CD4-positive, alpha-beta T cell treated with Interleukin-15 for 1 hour (primary cell): Measurements from ENCODE around the gene BTN3A1.
"Not testable (repeated sequence)": the region's sequence is repeated elsewhere in the genome, so short reads cannot be mapped to it uniquely, and the experiment has no call there.

ENCODE experiments used
- DNase-seq: peaks from one replicate; pipeline ENCODE4 v3.0.0-alpha.2; 2020

BTN3A1 gene

GRCh38 chr6:26415791-26416190 is 13.7 kb downstream of the BTN3A1 start:
- DNase-seq, result no peak

GRCh38 chr6:26416288-26416687 is 14.2 kb downstream of the BTN3A1 start:
- no peak for DNase-seq

- DNase-seq, result not testable (repeated sequence)
Measured at GRCh38 chr6:26418077-26418476, 16.0 kb downstream of the BTN3A1 start.

GRCh38 chr6:26418795-26419194 is 16.7 kb downstream of the BTN3A1 start:
- not testable (repeated sequence) for DNase-seq

- no peak for DNase-seq
Measured at GRCh38 chr6:26420688-26421171, 18.7 kb downstream of the BTN3A1 start.

- DNase-seq, result peak; percentile 48
Measured at GRCh38 chr6:26421259-26422144, 19.4 kb downstream of the BTN3A1 start.

- DNase-seq, result no peak
Measured at GRCh38 chr6:26422329-26422728, 20.3 kb downstream of the BTN3A1 start.

- no peak for DNase-seq
Measured at GRCh38 chr6:26426691-26427450, 24.8 kb downstream of the BTN3A1 start.

GRCh38 chr6:26427451-26427809 is 25.4 kb downstream of the BTN3A1 start:
- DNase-seq, result no peak

GRCh38 chr6:26428206-26428605 is 26.1 kb downstream of the BTN3A1 start:
- DNase-seq, result no peak

GRCh38 chr6:26430787-26431186 is 28.7 kb downstream of the BTN3A1 start:
- DNase-seq, result no peak

GRCh38 chr6:26431258-26432172 is 29.4 kb downstream of the BTN3A1 start:
- DNase-seq, result no peak

- no peak for DNase-seq
Measured at GRCh38 chr6:26432627-26433201, 30.6 kb downstream of the BTN3A1 start.

- DNase-seq, result not testable (repeated sequence)
Measured at GRCh38 chr6:26433680-26434079, 31.6 kb downstream of the BTN3A1 start.

GRCh38 chr6:26436018-26436417 is 33.9 kb downstream of the BTN3A1 start:
- DNase-seq, result no peak

- DNase-seq, result no peak
Measured at GRCh38 chr6:26437550-26437949, 35.5 kb downstream of the BTN3A1 start.

GRCh38 chr6:26438000-26438399 is 35.9 kb downstream of the BTN3A1 start:
- no peak for DNase-seq

GRCh38 chr6:26439151-26440125 is 37.4 kb downstream of the BTN3A1 start:
- DNase-seq, result no peak

GRCh38 chr6:26440977-26441358 is 38.9 kb downstream of the BTN3A1 start:
- no peak for DNase-seq

GRCh38 chr6:26441977-26442376 is 39.9 kb downstream of the BTN3A1 start:
- DNase-seq, result no peak
